ENCODE measurements around the gene NRF1. TPM values are rescaled to one million over a fixed set of nuclear protein-coding genes. Genes with fewer than 3 reads are reported as not detected.

The NRF1 gene
- total and polyA plus RNA-seq, 10 of the 15 experiments (the other 5 are each of a cell fraction or from before 2014, with no cell fraction given), result 3.5 to 23.1 (median 13.5) TPM

- in situ Hi-C loops (cut with MboI) (no loop called here), intact Hi-C loops (cut with micrococcal nuclease; ENCODE audit: unreplicated experiment) (no loop called here)
- WGBS (ENCODE audit: insufficient coverage, insufficient replicate concordance, low lambda C conversion rate, missing lambda C conversion rate), result 0% methylated on average over 1 of the region's 1 CpG
- SMC1A ChIA-PET (ENCODE audit: uncharacterized antibody, unreplicated experiment), result no interaction called here
- no peak overlapping the region for H3K9ac ChIP-seq (ENCODE audit: control insufficient read depth, insufficient read depth, low read length)
- DNase-seq (ENCODE audit: low read depth, low spot score) (no peak), FAIRE-seq (no peak), ATAC-seq (no peak)
- no peaks in the 10 kb centered on the region for H3K79me2 ChIP-seq (ENCODE audit: control insufficient read depth, insufficient read depth, low read length)
- H3K27me3 ChIP-seq (replicated peaks in 1 of 2; ENCODE audit: control insufficient read depth in 2 of 2, insufficient read depth in 2 of 2, low read length in 1 of 2), result peaks cover 6 to 12% of the 10 kb centered on the region in 2 experiments
- no peak overlapping the region for H3K4me3 ChIP-seq
- H3K9me3 ChIP-seq (replicated peaks; ENCODE audit: control insufficient read depth, insufficient read depth, low read length), result no peaks in the 10 kb centered on the region
- RAD21 ChIA-PET (ENCODE audit: unreplicated experiment), result no interaction called here
- H4K20me1 ChIP-seq (ENCODE audit: control insufficient read depth, insufficient read depth), result no peaks in the 10 kb centered on the region
- POLR2A ChIA-PET, result interaction anchor here (0.6 to 1.0 kb wide), 2 partner anchors 9 to 382 kb away, joined by 3 to 5 read pairs; no protein-coding TSS in a partner anchor
- H3K4me1 ChIP-seq (ENCODE audit: control insufficient read depth, insufficient read depth, low read length), result peaks cover 11% of the 10 kb centered on the region
- CTCF ChIA-PET, result no interaction called here
- no peak overlapping the region for H3K27ac ChIP-seq (ENCODE audit: control insufficient read depth, insufficient read depth)
- H3K4me2 ChIP-seq (ENCODE audit: control insufficient read depth, insufficient read depth), result no peak overlapping the region
- H3K36me3 ChIP-seq (ENCODE audit: control insufficient read depth in 2 of 2, insufficient read depth in 2 of 2, low read length in 1 of 2), result no peaks in the 10 kb centered on the region
- BruUV-seq (replicated peaks), result no TSS peak
- no peak for TF ChIP-seq CEBPB (IDR thresholded peaks at IDR 0.05; ENCODE audit: borderline replicate concordance in 1 of 2, low read depth in 2 of 2, low read length in 2 of 2)
- TF ChIP-seq, protein P1, sequence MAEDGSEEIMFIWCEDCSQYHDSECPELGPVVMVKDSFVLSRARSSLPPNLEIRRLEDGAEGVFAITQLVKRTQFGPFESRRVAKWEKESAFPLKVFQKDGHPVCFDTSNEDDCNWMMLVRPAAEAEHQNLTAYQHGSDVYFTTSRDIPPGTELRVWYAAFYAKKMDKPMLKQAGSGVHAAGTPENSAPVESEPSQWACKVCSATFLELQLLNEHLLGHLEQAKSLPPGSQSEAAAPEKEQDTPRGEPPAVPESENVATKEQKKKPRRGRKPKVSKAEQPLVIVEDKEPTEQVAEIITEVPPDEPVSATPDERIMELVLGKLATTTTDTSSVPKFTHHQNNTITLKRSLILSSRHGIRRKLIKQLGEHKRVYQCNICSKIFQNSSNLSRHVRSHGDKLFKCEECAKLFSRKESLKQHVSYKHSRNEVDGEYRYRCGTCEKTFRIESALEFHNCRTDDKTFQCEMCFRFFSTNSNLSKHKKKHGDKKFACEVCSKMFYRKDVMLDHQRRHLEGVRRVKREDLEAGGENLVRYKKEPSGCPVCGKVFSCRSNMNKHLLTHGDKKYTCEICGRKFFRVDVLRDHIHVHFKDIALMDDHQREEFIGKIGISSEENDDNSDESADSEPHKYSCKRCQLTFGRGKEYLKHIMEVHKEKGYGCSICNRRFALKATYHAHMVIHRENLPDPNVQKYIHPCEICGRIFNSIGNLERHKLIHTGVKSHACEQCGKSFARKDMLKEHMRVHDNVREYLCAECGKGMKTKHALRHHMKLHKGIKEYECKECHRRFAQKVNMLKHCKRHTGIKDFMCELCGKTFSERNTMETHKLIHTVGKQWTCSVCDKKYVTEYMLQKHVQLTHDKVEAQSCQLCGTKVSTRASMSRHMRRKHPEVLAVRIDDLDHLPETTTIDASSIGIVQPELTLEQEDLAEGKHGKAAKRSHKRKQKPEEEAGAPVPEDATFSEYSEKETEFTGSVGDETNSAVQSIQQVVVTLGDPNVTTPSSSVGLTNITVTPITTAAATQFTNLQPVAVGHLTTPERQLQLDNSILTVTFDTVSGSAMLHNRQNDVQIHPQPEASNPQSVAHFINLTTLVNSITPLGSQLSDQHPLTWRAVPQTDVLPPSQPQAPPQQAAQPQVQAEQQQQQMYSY (CRISPR knock-in tag; IDR thresholded peaks at IDR 0.05), result no peak
- no peak for TF ChIP-seq PAX5 (IDR thresholded peaks at IDR 0.05; ENCODE audit: borderline replicate concordance, low read depth, low read length)
- TF ChIP-seq PML (IDR thresholded peaks at IDR 0.05; ENCODE audit: low read length), result no peak
- no peak for TF ChIP-seq RB1 (IDR thresholded peaks at IDR 0.05; ENCODE audit: borderline replicate concordance)
- TF ChIP-seq NFYA (IDR thresholded peaks at IDR 0.05; ENCODE audit: borderline replicate concordance, low read depth, low read length), result no peak
- no peak overlapping the region for H2AFZ ChIP-seq (ENCODE audit: control insufficient read depth, low read depth, low read length)
Measured at GRCh38 chr7:129789652-129790051, 178.1 kb downstream of the NRF1 start.
